Ishikawa (cell line): ENCODE measurements around the gene MUC22.

Experiments
- CEBPB ChIP-seq: IDR thresholded peaks from 2 replicates; pipeline ENCODE4 v1.6.1; 2012
- CREB1 ChIP-seq: IDR thresholded peaks from 2 replicates; pipeline ENCODE4 v1.6.1; 2012; ENCODE audit warnings: low read depth
- EGR1 ChIP-seq: IDR thresholded peaks from 2 replicates; pipeline ENCODE4 v1.6.1; 2012
- EP300 ChIP-seq: IDR thresholded peaks from 2 replicates; pipeline ENCODE4 v1.6.1; 2012; ENCODE audit warnings: borderline replicate concordance
- FOXM1 ChIP-seq: IDR thresholded peaks from 2 replicates; pipeline ENCODE4 v1.6.1; 2012; ENCODE audit warnings: low read depth, borderline replicate concordance
- MAX ChIP-seq: IDR thresholded peaks from 2 replicates; pipeline ENCODE4 v1.6.1; 2012
- NFIC ChIP-seq: IDR thresholded peaks from 2 replicates; pipeline ENCODE4 v1.6.1; 2012
- RAD21 ChIP-seq: IDR thresholded peaks from 2 replicates; pipeline ENCODE4 v1.6.1; 2012; ENCODE audit warnings: low read depth
- REST ChIP-seq: IDR thresholded peaks from 2 replicates; pipeline ENCODE4 v1.6.1; 2012; ENCODE audit warnings: low read depth, mild to moderate bottlenecking
- TAF1 ChIP-seq: IDR thresholded peaks from 2 replicates; pipeline ENCODE4 v1.6.1; 2012; ENCODE audit warnings: low read depth, mild to moderate bottlenecking
- TCF12 ChIP-seq: IDR thresholded peaks from 2 replicates; pipeline ENCODE4 v1.6.1; 2012; ENCODE audit warnings: low read depth
- TEAD4 ChIP-seq: IDR thresholded peaks from 2 replicates; pipeline ENCODE4 v1.6.1; 2012
- USF1 ChIP-seq: IDR thresholded peaks from 2 replicates; pipeline ENCODE4 v1.6.1; 2012
- YY1 ChIP-seq: IDR thresholded peaks from 2 replicates; pipeline ENCODE4 v1.6.1; 2012; ENCODE audit warnings: low read depth
- ZBTB7A ChIP-seq: IDR thresholded peaks from 2 replicates; pipeline ENCODE4 v1.6.1; 2012; ENCODE audit warnings: low read depth

The MUC22 gene

GRCh38 chr6:31042806-31043205 lies 32.5 kb downstream of the MUC22 start:
- no peak for TF ChIP-seq EP300
- TF ChIP-seq FOXM1, result no peak
- peak; percentile 67 for TF ChIP-seq RAD21

GRCh38 chr6:31048099-31048498 lies 37.8 kb downstream of the MUC22 start:
- no peak for TF ChIP-seq CEBPB
- no peak for TF ChIP-seq TCF12
- TF ChIP-seq USF1, result no peak
- TF ChIP-seq MAX, result no peak
- no peak for TF ChIP-seq EGR1
- no peak for TF ChIP-seq TAF1
- no peak for TF ChIP-seq REST
- TF ChIP-seq EP300, result no peak
- TF ChIP-seq FOXM1, result no peak
- no peak for TF ChIP-seq TEAD4

GRCh38 chr6:31049518-31049917 lies 39.2 kb downstream of the MUC22 start:
- TF ChIP-seq TCF12 (no peak), YY1 (no peak), USF1 (no peak), RAD21 (no peak), REST (no peak), EP300 (no peak), TAF1 (no peak)

- no peak for TF ChIP-seq EP300
- TF ChIP-seq YY1, result no peak
- no peak for TF ChIP-seq RAD21
- TF ChIP-seq CEBPB, result no peak
Observed at GRCh38 chr6:31053873-31054272, 43.6 kb downstream of the MUC22 start.

GRCh38 chr6:31055441-31055840 lies 45.2 kb downstream of the MUC22 start:
- TF ChIP-seq ZBTB7A (no peak), TCF12 (no peak), TEAD4 (no peak), MAX (no peak), NFIC (no peak)

GRCh38 chr6:31057426-31058003 lies 47.2 kb downstream of the MUC22 start:
- TF ChIP-seq EP300, result no peak
- TF ChIP-seq YY1, result no peak
- no peak for TF ChIP-seq TEAD4
- TF ChIP-seq REST, result no peak
- TF ChIP-seq CREB1, result no peak
- TF ChIP-seq ZBTB7A, result no peak
- no peak for TF ChIP-seq FOXM1
- no peak for TF ChIP-seq NFIC
- TF ChIP-seq TAF1, result no peak
- TF ChIP-seq RAD21, result no peak
- no peak for TF ChIP-seq USF1
- no peak for TF ChIP-seq MAX
- no peak for TF ChIP-seq TCF12
- no peak for TF ChIP-seq EGR1
- no peak for TF ChIP-seq CEBPB
